Measurements from ENCODE around the gene ATP8A1. TPM values are rescaled to one million over a fixed set of nuclear protein-coding genes. Genes with fewer than 3 reads are reported as not detected.

ATP8A1 gene
- polyA plus RNA-seq, 1 donor from 2014 or later = 45.8 TPM

GRCh38 chr4:42646013-42646784 lies 10.7 kb downstream of the ATP8A1 start:
- Histone ChIP-seq H3K79me2 (replicated peaks; ENCODE audit: insufficient read depth, low read length) (no peaks in the 10 kb centered on the region), H3K9ac (ENCODE audit: low read length) (no peak overlapping the region), H3K36me3 (ENCODE audit: insufficient read depth, low read length) (no peaks in the 10 kb centered on the region), H3K27ac (ENCODE audit: low read length) (no peak overlapping the region), H3K4me2 (ENCODE audit: low read length) (no peak overlapping the region), H3K9me2 (ENCODE audit: insufficient read depth, low read length) (no peaks in the 10 kb centered on the region), H3F3A (ENCODE audit: insufficient read depth, low read length, poor library complexity, severe bottlenecking) (no peaks in the 10 kb centered on the region), H2AFZ (ENCODE audit: low read depth, low read length) (no peak overlapping the region), H3K4me3 (ENCODE audit: low read length) (no peak overlapping the region), H4K20me1 (ENCODE audit: insufficient read depth) (no peaks in the 10 kb centered on the region), H3K27me3 (ENCODE audit: insufficient read depth, low read depth, low read length) (no peaks in the 10 kb centered on the region), H3K9me3 (ENCODE audit: low read length) (no peaks in the 10 kb centered on the region)
- TF ChIP-seq TAF1 (IDR thresholded peaks at IDR 0.05; ENCODE audit: low read depth) (no peak), REST (IDR thresholded peaks at IDR 0.05; ENCODE audit: borderline replicate concordance) (no peak), CTCF (IDR thresholded peaks at IDR 0.05; ENCODE audit: poor library complexity, severe bottlenecking) (no peak), EP300 (conservative IDR thresholded peaks at IDR 0.05; ENCODE audit: poor library complexity, severe bottlenecking) (no peak), SMC3 (conservative IDR thresholded peaks at IDR 0.05; ENCODE audit: poor library complexity) (no peak)

- Histone ChIP-seq H3K36me3 (ENCODE audit: insufficient read depth, low read length) (no peaks in the 10 kb centered on the region), H3K9me2 (ENCODE audit: insufficient read depth, low read length) (no peaks in the 10 kb centered on the region), H3K4me3 (ENCODE audit: low read length) (no peak overlapping the region), H3F3A (ENCODE audit: insufficient read depth, low read length, poor library complexity, severe bottlenecking) (no peaks in the 10 kb centered on the region), H3K9ac (ENCODE audit: low read length) (no peak overlapping the region), H3K79me2 (replicated peaks; ENCODE audit: insufficient read depth, low read length) (no peaks in the 10 kb centered on the region), H4K20me1 (ENCODE audit: insufficient read depth) (no peaks in the 10 kb centered on the region), H3K9me3 (ENCODE audit: low read length) (no peaks in the 10 kb centered on the region), H3K4me2 (ENCODE audit: low read length) (no peak overlapping the region), H3K27ac (ENCODE audit: low read length) (no peak overlapping the region), H3K27me3 (ENCODE audit: insufficient read depth, low read depth, low read length) (no peaks in the 10 kb centered on the region), H2AFZ (ENCODE audit: low read depth, low read length) (no peak overlapping the region)
- TF ChIP-seq MXI1 (conservative IDR thresholded peaks at IDR 0.05; ENCODE audit: poor library complexity, severe bottlenecking) (no peak), RAD21 (conservative IDR thresholded peaks at IDR 0.05) (no peak), REST (IDR thresholded peaks at IDR 0.05; ENCODE audit: borderline replicate concordance) (no peak), CTCF (IDR thresholded peaks at IDR 0.05; ENCODE audit: poor library complexity, severe bottlenecking) (no peak), EZH2 (IDR thresholded peaks at IDR 0.05; ENCODE audit: borderline replicate concordance, insufficient read depth, low read length, poor library complexity, severe bottlenecking) (no peak), POLR2AphosphoS5 (IDR thresholded peaks at IDR 0.05) (no peak), TAF1 (IDR thresholded peaks at IDR 0.05; ENCODE audit: low read depth) (no peak)
Observed at GRCh38 chr4:42644897-42645296, 12.0 kb downstream of the ATP8A1 start.
